ENCODE results near the gene FBXO44. TPM values are rescaled to one million over a fixed set of nuclear protein-coding genes. Genes with fewer than 3 reads are reported as not detected.

Gene FBXO44
- total RNA-seq, 1 donor: 15.2 TPM

Other genes with a start within 250 kb of the FBXO44 start
- 0.21 TPM for gene DISP3, start 175.7 kb upstream of the FBXO44 start, total RNA-seq
- gene FBXO2, start 448 bp upstream of the FBXO44 start, total RNA-seq: 2.6 TPM
- gene FBXO6, start 9.3 kb downstream of the FBXO44 start, total RNA-seq: 8.1 TPM
- gene MAD2L2, start 26.3 kb downstream of the FBXO44 start, total RNA-seq: 28.7 TPM
- gene DRAXIN, start 36.8 kb downstream of the FBXO44 start, total RNA-seq: 0.31 TPM
- 62.0 TPM for gene AGTRAP, start 81.3 kb downstream of the FBXO44 start, total RNA-seq
- gene C1orf167, start 107.3 kb downstream of the FBXO44 start, total RNA-seq: not detected
- 28.4 TPM for gene MTHFR, start 151.1 kb downstream of the FBXO44 start, total RNA-seq
- gene CLCN6, start 151.3 kb downstream of the FBXO44 start, total RNA-seq: 7.8 TPM
- gene NPPA, start 192.9 kb downstream of the FBXO44 start, total RNA-seq: not detected
- not detected for gene NPPB, start 204.1 kb downstream of the FBXO44 start, total RNA-seq

Data from mononuclear cell (primary cell).